ENCODE measurements around the gene MYO18A.

The MYO18A gene

GRCh38 chr17:29151567-29151966 is 28.6 kb downstream of the MYO18A start:
- Histone ChIP-seq H3K36me3 (ENCODE audit: control insufficient read depth in 2 of 2, insufficient read depth in 1 of 2, low read length in 2 of 2) (no peaks in the 10 kb centered on the region; a peak in 1 of 3 replicates), H3K4me1 (ENCODE audit: control insufficient read depth, insufficient read depth, low read length) (peaks cover 15% of the 10 kb centered on the region), H3K27ac (ENCODE audit: extremely low read depth, low read depth, low read length) (no peak overlapping the region), H3K9me3 (ENCODE audit: control insufficient read depth, insufficient read depth, low read depth, low read length) (no peaks in the 10 kb centered on the region), H3K4me3 (ENCODE audit: low read depth, low read length) (no peak overlapping the region)
- POLR2A ChIA-PET, result no interaction called here
- CTCF ChIA-PET, result interaction anchor here (2.2 to 21.4 kb wide), 3 partner anchors 27 to 68 kb away, joined by 14 to 506 read pairs (median 175); partner anchors contain the start of gene MYO18A
- no peak for TF ChIP-seq ZNF404 (tag by site-specific recombination; IDR thresholded peaks at IDR 0.05)
- TF ChIP-seq ZNF423 (tag by site-specific recombination; IDR thresholded peaks at IDR 0.05), result no peak
- no peak for TF ChIP-seq ZNF426 (tag by site-specific recombination; IDR thresholded peaks at IDR 0.05)
- TF ChIP-seq ZNF488 (tag by site-specific recombination; IDR thresholded peaks at IDR 0.05), result no peak
- TF ChIP-seq, protein P1, sequence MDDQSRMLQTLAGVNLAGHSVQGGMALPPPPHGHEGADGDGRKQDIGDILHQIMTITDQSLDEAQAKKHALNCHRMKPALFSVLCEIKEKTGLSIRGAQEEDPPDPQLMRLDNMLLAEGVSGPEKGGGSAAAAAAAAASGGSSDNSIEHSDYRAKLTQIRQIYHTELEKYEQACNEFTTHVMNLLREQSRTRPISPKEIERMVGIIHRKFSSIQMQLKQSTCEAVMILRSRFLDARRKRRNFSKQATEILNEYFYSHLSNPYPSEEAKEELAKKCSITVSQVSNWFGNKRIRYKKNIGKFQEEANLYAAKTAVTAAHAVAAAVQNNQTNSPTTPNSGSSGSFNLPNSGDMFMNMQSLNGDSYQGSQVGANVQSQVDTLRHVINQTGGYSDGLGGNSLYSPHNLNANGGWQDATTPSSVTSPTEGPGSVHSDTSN (CRISPR knock-in tag; IDR thresholded peaks at IDR 0.05), result no peak
- no peak for TF ChIP-seq AEBP2 (tag by site-specific recombination; IDR thresholded peaks at IDR 0.05; ENCODE audit: borderline replicate concordance)
- TF ChIP-seq ATF2 (tag by site-specific recombination; IDR thresholded peaks at IDR 0.05; ENCODE audit: low read depth), result no peak
- TF ChIP-seq ZXDB (tag by site-specific recombination; IDR thresholded peaks at IDR 0.05), result no peak
- no peak for TF ChIP-seq KLF8 (tag by site-specific recombination; IDR thresholded peaks at IDR 0.05)
- no peak for TF ChIP-seq ZNF701 (tag by site-specific recombination; IDR thresholded peaks at IDR 0.05)
- TF ChIP-seq ZSCAN23 (tag by site-specific recombination; IDR thresholded peaks at IDR 0.05), result no peak
- TF ChIP-seq ZNF776 (tag by site-specific recombination; IDR thresholded peaks at IDR 0.05; ENCODE audit: borderline replicate concordance), result no peak
- TF ChIP-seq ZNF221 (tag by site-specific recombination; IDR thresholded peaks at IDR 0.05; ENCODE audit: borderline replicate concordance), result no peak
- no peak for TF ChIP-seq SP3 (tag by site-specific recombination; IDR thresholded peaks at IDR 0.05)
- TF ChIP-seq ZSCAN18 (tag by site-specific recombination; IDR thresholded peaks at IDR 0.05), result no peak
- TF ChIP-seq, protein P2, sequence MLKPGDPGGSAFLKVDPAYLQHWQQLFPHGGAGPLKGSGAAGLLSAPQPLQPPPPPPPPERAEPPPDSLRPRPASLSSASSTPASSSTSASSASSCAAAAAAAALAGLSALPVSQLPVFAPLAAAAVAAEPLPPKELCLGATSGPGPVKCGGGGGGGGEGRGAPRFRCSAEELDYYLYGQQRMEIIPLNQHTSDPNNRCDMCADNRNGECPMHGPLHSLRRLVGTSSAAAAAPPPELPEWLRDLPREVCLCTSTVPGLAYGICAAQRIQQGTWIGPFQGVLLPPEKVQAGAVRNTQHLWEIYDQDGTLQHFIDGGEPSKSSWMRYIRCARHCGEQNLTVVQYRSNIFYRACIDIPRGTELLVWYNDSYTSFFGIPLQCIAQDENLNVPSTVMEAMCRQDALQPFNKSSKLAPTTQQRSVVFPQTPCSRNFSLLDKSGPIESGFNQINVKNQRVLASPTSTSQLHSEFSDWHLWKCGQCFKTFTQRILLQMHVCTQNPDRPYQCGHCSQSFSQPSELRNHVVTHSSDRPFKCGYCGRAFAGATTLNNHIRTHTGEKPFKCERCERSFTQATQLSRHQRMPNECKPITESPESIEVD (tag by site-specific recombination; IDR thresholded peaks at IDR 0.05), result no peak
- TF ChIP-seq ZNF398 (tag by site-specific recombination; IDR thresholded peaks at IDR 0.05), result no peak

Measured in HEK293 (cell line).